ENCODE results near the gene SMIM13.

Gene SMIM13

DNA sequence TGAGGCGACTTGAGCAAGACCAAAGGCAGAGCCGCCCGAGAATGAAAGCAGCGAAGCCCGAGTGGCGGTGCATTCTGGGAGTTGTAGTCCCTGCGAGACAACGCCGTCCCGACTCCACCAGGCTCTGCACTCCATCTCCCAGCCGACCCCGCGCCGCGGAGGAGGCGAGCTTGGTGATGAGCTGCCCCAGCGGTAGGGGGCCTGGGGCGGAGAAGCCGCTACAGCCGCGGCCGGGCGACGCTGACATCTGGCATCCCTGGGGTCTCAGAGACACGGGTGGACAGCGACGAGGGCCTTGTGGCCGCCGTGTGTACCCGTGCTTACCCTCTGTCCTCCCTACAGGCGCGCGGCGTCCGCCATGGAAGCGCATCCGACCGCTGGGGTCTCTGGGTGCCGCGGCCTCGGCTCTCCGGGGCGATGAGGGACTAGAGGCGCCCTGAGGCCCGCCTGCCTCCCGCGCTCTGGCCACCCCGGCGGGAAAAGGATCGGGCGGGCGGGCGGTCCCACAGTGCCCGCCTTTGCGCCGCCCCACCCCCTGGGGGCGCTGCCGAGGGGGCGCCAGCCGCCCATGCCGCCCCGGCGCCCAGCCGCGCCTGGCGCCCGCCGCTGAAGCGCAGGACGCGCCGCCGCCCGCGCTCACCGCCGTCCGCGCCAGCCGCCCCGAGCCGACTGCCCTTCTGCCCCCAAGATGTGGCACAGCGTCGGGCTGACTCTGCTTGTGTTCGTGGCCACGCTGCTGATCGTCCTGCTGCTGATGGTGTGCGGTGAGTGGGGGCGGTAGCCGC lies at the start of gene SMIM13:
Gene SMIM13 (plus strand): TSS at position 209 of the 785 bp plus-strand sequence. CDS start 480 bp downstream, at position 689.
- peak within 1 kb of the TSS; percentile 97 for H3K27ac ChIP-seq (ENCODE audit: low read length)

DNA sequence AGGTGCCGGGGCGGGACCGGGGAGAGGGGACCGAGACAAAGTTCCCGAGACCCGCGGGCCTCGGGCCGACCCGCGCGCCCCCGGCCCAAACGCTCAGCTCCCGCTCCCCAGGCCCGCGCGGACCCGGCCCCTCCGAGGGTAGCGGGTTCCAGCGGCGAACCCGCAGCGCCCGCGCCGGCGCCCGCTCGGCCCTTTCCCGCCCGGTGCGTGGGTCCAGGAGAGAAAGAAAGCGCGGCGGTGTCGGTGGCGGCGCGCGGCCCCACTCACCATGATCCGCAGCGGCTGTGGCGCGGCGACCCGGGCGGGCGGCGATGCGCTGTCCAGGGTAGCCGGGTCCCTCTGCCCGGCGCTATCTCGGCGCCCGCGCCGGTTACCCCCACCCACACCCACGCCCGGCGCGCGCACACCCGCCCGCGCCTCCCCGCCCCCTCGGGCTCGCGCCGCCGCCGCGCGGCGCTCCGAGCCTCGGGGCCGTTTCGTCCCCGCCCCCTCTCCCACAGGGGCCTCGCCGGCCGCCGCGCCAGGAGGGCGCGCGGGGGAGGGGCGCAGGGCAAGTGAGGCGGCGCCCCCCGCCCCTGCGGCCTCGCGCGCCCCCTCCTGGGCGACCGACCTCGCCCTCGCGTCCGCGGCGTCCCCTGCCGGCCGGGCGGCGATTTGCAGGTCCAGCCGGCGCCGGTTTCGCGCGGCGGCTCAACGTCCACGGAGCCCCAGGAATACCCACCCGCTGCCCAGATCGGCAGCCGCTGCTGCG lies 49.5 kb upstream of the SMIM13 start, which contains the start of gene ELOVL2:
Gene ELOVL2 (minus strand): TSS at position 345 of the 751 bp plus-strand sequence. CDS start 75 bp downstream, at position 270.
- Histone ChIP-seq H3K9ac (ENCODE audit: low read depth, low read length) (no peak within 1 kb of the TSS), H3K4me3 (ENCODE audit: low read depth in 1 of 2, low read length in 2 of 2) (no peak within 1 kb of the TSS), H3K27me3 (ENCODE audit: insufficient read depth, low read length, poor library complexity) (peaks cover 7% of the 10 kb centered on the region), H2AFZ (ENCODE audit: low read depth, low read length) (no peak within 1 kb of the TSS), H3K27ac (ENCODE audit: low read length) (no peak within 1 kb of the TSS), H4K20me1 (ENCODE audit: insufficient read depth, low read length) (no peaks in the 10 kb centered on the region), H3K36me3 (ENCODE audit: insufficient read depth, low read length) (no peaks in the 10 kb centered on the region), H3K79me2 (ENCODE audit: insufficient read depth, low read length) (no peaks in the 10 kb centered on the region), H3K4me2 (ENCODE audit: insufficient read depth, low read length) (no peak within 1 kb of the TSS), H3K4me1 (ENCODE audit: insufficient read depth, low read length) (no peaks in the 10 kb centered on the region), H3K9me3 (ENCODE audit: insufficient read depth, low read length, severe bottlenecking) (no peaks in the 10 kb centered on the region)
- no peak for ATAC-seq (ENCODE audit: insufficient read depth, low read depth)
- TF ChIP-seq, protein P1, sequence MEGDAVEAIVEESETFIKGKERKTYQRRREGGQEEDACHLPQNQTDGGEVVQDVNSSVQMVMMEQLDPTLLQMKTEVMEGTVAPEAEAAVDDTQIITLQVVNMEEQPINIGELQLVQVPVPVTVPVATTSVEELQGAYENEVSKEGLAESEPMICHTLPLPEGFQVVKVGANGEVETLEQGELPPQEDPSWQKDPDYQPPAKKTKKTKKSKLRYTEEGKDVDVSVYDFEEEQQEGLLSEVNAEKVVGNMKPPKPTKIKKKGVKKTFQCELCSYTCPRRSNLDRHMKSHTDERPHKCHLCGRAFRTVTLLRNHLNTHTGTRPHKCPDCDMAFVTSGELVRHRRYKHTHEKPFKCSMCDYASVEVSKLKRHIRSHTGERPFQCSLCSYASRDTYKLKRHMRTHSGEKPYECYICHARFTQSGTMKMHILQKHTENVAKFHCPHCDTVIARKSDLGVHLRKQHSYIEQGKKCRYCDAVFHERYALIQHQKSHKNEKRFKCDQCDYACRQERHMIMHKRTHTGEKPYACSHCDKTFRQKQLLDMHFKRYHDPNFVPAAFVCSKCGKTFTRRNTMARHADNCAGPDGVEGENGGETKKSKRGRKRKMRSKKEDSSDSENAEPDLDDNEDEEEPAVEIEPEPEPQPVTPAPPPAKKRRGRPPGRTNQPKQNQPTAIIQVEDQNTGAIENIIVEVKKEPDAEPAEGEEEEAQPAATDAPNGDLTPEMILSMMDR (IDR thresholded peaks at IDR 0.05; ENCODE audit: borderline replicate concordance, extremely low read depth, low read length, poor library complexity, severe bottlenecking): no peak
- no peak for TF ChIP-seq EZH2 (IDR thresholded peaks at IDR 0.05; ENCODE audit: borderline replicate concordance, low read depth, low read length, severe bottlenecking)
- DNase-seq: no peak

More for the DNA sequence above, at the start of gene SMIM13:
- peak within 1 kb of the TSS; percentile 99 for H2AFZ ChIP-seq (ENCODE audit: low read depth, low read length)
- no peaks in the 10 kb centered on the region for H3K9me3 ChIP-seq (ENCODE audit: insufficient read depth, low read length, severe bottlenecking)
- TF ChIP-seq, protein P1 (IDR thresholded peaks at IDR 0.05; ENCODE audit: borderline replicate concordance, extremely low read depth, low read length, poor library complexity, severe bottlenecking): peak; percentile 59
- no peak for TF ChIP-seq EZH2 (IDR thresholded peaks at IDR 0.05; ENCODE audit: borderline replicate concordance, low read depth, low read length, severe bottlenecking)
- H3K4me1 ChIP-seq (ENCODE audit: insufficient read depth, low read length): peaks cover 25% of the 10 kb centered on the region
- H3K79me2 ChIP-seq (ENCODE audit: insufficient read depth, low read length): peaks cover 50% of the 10 kb centered on the region
- peaks cover 16% of the 10 kb centered on the region for H3K36me3 ChIP-seq (ENCODE audit: insufficient read depth, low read length)
- peak within 1 kb of the TSS; percentile 97 for H3K9ac ChIP-seq (ENCODE audit: low read depth, low read length)
- peak; percentile 94 for ATAC-seq (ENCODE audit: insufficient read depth, low read depth)
- H3K4me2 ChIP-seq (ENCODE audit: insufficient read depth, low read length): peak within 1 kb of the TSS; percentile 64
- H3K4me3 ChIP-seq (ENCODE audit: low read depth in 1 of 2, low read length in 2 of 2): peak within 1 kb of the TSS; percentile 64 to 88
- peaks cover 9% of the 10 kb centered on the region; the same call in 1 of the 2 replicates for H4K20me1 ChIP-seq (ENCODE audit: insufficient read depth, low read length)
- no peaks in the 10 kb centered on the region for H3K27me3 ChIP-seq (ENCODE audit: insufficient read depth, low read length, poor library complexity)
- DNase-seq: peak; percentile 95

DNA sequence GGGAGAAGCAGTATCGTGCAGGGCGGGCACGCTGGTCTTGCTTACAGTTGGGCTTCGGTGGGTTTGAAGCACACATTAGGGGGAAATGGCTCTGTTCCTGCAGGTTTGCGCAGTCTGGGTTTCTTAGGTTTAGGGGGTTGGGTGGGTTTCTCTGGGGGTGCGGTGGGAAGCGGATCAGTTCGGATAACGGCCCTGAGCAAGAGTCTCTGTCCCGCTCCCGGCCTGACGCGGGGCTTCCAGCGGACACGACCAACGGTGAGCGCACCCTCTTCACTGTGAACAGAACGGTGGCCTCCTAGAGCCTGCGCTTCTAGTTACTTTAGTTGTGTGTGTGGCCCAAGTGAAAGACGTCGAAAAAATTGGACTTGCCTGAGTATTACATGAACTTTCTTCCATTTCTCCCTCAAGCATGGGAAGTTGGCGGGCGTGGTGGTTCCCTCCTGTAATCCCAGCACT lies 48.9 kb upstream of the SMIM13 start:
- H3K27ac ChIP-seq (ENCODE audit: low read length): no peak overlapping the region
- no peaks in the 10 kb centered on the region for H3K9me3 ChIP-seq (ENCODE audit: insufficient read depth, low read length, severe bottlenecking)
- H2AFZ ChIP-seq (ENCODE audit: low read depth, low read length): no peak overlapping the region
- no peaks in the 10 kb centered on the region for H4K20me1 ChIP-seq (ENCODE audit: insufficient read depth, low read length)
- no peak for ATAC-seq (ENCODE audit: insufficient read depth, low read depth)
- no peak overlapping the region for H3K4me3 ChIP-seq (ENCODE audit: low read depth in 1 of 2, low read length in 2 of 2)
- H3K4me1 ChIP-seq (ENCODE audit: insufficient read depth, low read length): no peaks in the 10 kb centered on the region
- no peak for TF ChIP-seq EZH2 (IDR thresholded peaks at IDR 0.05; ENCODE audit: borderline replicate concordance, low read depth, low read length, severe bottlenecking)
- TF ChIP-seq, protein P1 (IDR thresholded peaks at IDR 0.05; ENCODE audit: borderline replicate concordance, extremely low read depth, low read length, poor library complexity, severe bottlenecking): no peak
- no peak overlapping the region for H3K9ac ChIP-seq (ENCODE audit: low read depth, low read length)
- no peak for DNase-seq
- no peaks in the 10 kb centered on the region for H3K36me3 ChIP-seq (ENCODE audit: insufficient read depth, low read length)
- no peaks in the 10 kb centered on the region for H3K79me2 ChIP-seq (ENCODE audit: insufficient read depth, low read length)
- peaks cover 7% of the 10 kb centered on the region for H3K27me3 ChIP-seq (ENCODE audit: insufficient read depth, low read length, poor library complexity)
- no peak overlapping the region for H3K4me2 ChIP-seq (ENCODE audit: insufficient read depth, low read length)
